Astrocyte of the spinal cord (primary cell): ENCODE results near the gene ZSWIM7.

Experiments used
- DNase-seq: peaks from one replicate; pipeline ENCODE4 v3.0.0; 2011; ENCODE audit warnings: low read depth, low spot score
- H3K4me3 ChIP-seq: 2 replicates; pipeline ENCODE4 v1.5.1; 2011; ENCODE audit warnings: low read depth, mild to moderate bottlenecking, low read length, moderate library complexity
- CTCF ChIP-seq: IDR thresholded peaks from 2 replicates; pipeline ENCODE4 v1.5.1; 2012; ENCODE audit warnings: low read depth, mild to moderate bottlenecking, low read length, inconsistent platforms
- in situ Hi-C: cut with HindIII; loops from 2 replicates; pipeline ENCODE4 v1.10.0; 2017; ENCODE audit warnings: low sequenced_read_pairs

The ZSWIM7 gene

GRCh38 chr17:16036261-16036660 is 36.8 kb upstream of the ZSWIM7 start:
- no peak for TF ChIP-seq CTCF
- in situ Hi-C loops = no loop called here
- H3K4me3 ChIP-seq = no peak overlapping the region
- no peak for DNase-seq

GRCh38 chr17:16033729-16034349 is 34.3 kb upstream of the ZSWIM7 start:
- in situ Hi-C loops = no loop called here
- no peak for DNase-seq
- no peak overlapping the region for H3K4me3 ChIP-seq
- no peak for TF ChIP-seq CTCF

- in situ Hi-C loops = no loop called here
- no peak overlapping the region for H3K4me3 ChIP-seq
- no peak for TF ChIP-seq CTCF
- DNase-seq = peak; percentile 93
Observed at GRCh38 chr17:16027708-16028584, 28.4 kb upstream of the ZSWIM7 start.

- no peak overlapping the region for H3K4me3 ChIP-seq
- no peak for TF ChIP-seq CTCF
- DNase-seq = no peak
- in situ Hi-C loops = no loop called here
Observed at GRCh38 chr17:16026895-16027294, 27.4 kb upstream of the ZSWIM7 start.

- no peak for TF ChIP-seq CTCF
- in situ Hi-C loops = no loop called here
- no peak for DNase-seq
- no peak overlapping the region for H3K4me3 ChIP-seq
Observed at GRCh38 chr17:16025202-16025601, 25.7 kb upstream of the ZSWIM7 start.

GRCh38 chr17:16023881-16024280 is 24.4 kb upstream of the ZSWIM7 start:
- DNase-seq = no peak
- in situ Hi-C loops = no loop called here
- TF ChIP-seq CTCF = no peak
- H3K4me3 ChIP-seq = no peak overlapping the region
